SK-N-SH (cell line): ENCODE measurements around the gene ACTN4.

Experiments
- CHD2 ChIP-seq: fragments of 150-350 bp; IDR thresholded peaks from 2 replicates; pipeline ENCODE4 v1.6.1; 2018; ENCODE audit warnings: low read length; ENCODE audit not compliant: partially characterized antibody
- EP300 ChIP-seq, 2 experiments: IDR thresholded peaks; 2 replicates each; pipeline versions ENCODE4 v1.4.0 to v1.6.1; 2012; ENCODE audit warnings: borderline replicate concordance in 1 of 2, low read depth in 1 of 2, low read length in 1 of 2
- EZH2phosphoT487 ChIP-seq: fragments of 200-600 bp; sonication (generic); IDR thresholded peaks from 2 replicates; pipeline ENCODE4 v1.6.1; 2017; ENCODE audit warnings: low read depth, mixed run types, mild to moderate bottlenecking, antibody characterized with exemption, moderate library complexity, borderline replicate concordance
- GABPA ChIP-seq: IDR thresholded peaks from 2 replicates; pipeline ENCODE4 v1.4.0; 2012; ENCODE audit warnings: low read depth, mild to moderate bottlenecking
- POLR2AphosphoS5 ChIP-seq: IDR thresholded peaks from 2 replicates; pipeline ENCODE4 v1.6.1; 2012; ENCODE audit warnings: low read depth, low read length
- RAD21 ChIP-seq: IDR thresholded peaks from 2 replicates; pipeline ENCODE4 v1.6.1; 2012; ENCODE audit warnings: mild to moderate bottlenecking, low read length
- RFX5 ChIP-seq: IDR thresholded peaks from 2 replicates; pipeline ENCODE4 v1.6.1; 2012; ENCODE audit warnings: mild to moderate bottlenecking, improper control_type of control experiment, low read length
- TCF12 ChIP-seq: IDR thresholded peaks from 2 replicates; pipeline ENCODE4 v1.4.0; 2012
- USF1 ChIP-seq: IDR thresholded peaks from 2 replicates; pipeline ENCODE4 v1.4.0; 2012; ENCODE audit warnings: low read depth, borderline replicate concordance
- USF2 ChIP-seq: fragments of 150-350 bp; IDR thresholded peaks from 2 replicates; pipeline ENCODE4 v1.6.1; 2017; ENCODE audit warnings: antibody characterized with exemption, low read length, low read depth, borderline replicate concordance
- YY1 ChIP-seq: IDR thresholded peaks from 2 replicates; pipeline ENCODE4 v1.4.0; 2012; ENCODE audit warnings: low read depth, mild to moderate bottlenecking
- TF ChIP-seq, protein P1 (sequence below): fragments of 200-600 bp; sonication (generic); IDR thresholded peaks from 2 replicates; pipeline ENCODE4 v1.6.1; 2017; ENCODE audit warnings: antibody characterized with exemption, mild to moderate bottlenecking, moderate library complexity

GRCh38 chr19:38702278-38702677, 54.8 kb downstream of the ACTN4 start:
- TF ChIP-seq, protein P1, sequence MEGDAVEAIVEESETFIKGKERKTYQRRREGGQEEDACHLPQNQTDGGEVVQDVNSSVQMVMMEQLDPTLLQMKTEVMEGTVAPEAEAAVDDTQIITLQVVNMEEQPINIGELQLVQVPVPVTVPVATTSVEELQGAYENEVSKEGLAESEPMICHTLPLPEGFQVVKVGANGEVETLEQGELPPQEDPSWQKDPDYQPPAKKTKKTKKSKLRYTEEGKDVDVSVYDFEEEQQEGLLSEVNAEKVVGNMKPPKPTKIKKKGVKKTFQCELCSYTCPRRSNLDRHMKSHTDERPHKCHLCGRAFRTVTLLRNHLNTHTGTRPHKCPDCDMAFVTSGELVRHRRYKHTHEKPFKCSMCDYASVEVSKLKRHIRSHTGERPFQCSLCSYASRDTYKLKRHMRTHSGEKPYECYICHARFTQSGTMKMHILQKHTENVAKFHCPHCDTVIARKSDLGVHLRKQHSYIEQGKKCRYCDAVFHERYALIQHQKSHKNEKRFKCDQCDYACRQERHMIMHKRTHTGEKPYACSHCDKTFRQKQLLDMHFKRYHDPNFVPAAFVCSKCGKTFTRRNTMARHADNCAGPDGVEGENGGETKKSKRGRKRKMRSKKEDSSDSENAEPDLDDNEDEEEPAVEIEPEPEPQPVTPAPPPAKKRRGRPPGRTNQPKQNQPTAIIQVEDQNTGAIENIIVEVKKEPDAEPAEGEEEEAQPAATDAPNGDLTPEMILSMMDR: no peak
- no peak for TF ChIP-seq YY1
- TF ChIP-seq RAD21: no peak
- no peak for TF ChIP-seq POLR2AphosphoS5
- TF ChIP-seq USF1: no peak
- TF ChIP-seq CHD2: no peak
- no peak for TF ChIP-seq EP300 (IDR thresholded peaks at IDR 0.05; ENCODE audit: borderline replicate concordance in 1 of 2, low read depth in 1 of 2, low read length in 1 of 2)
- TF ChIP-seq GABPA: no peak
- TF ChIP-seq RFX5: no peak
- no peak for TF ChIP-seq USF2
- TF ChIP-seq TCF12: no peak
- TF ChIP-seq EZH2phosphoT487: no peak
